CD4-positive, alpha-beta T cell treated with Interleukin-17A for 1 hour (primary cell): ENCODE data around the gene UMPS.
A peak's percentile ranks its signal among the peaks of the same experiment; 100 is the strongest.
"Not testable (repeated sequence)": the region's sequence is repeated elsewhere in the genome, so short reads cannot be mapped to it uniquely, and the experiment has no call there.

ENCODE experiments used
- DNase-seq: peaks from one replicate; pipeline ENCODE4 v3.0.0-alpha.2; 2020

The UMPS gene

GRCh38 chr3:124707656-124708062 lies 22.6 kb upstream of the UMPS start:
- no peak for DNase-seq

- DNase-seq, result no peak
These were observed 15.9 kb upstream of the UMPS start for GRCh38 chr3:124714223-124714853.

GRCh38 chr3:124722589-124722988 lies 7.7 kb upstream of the UMPS start:
- DNase-seq, result no peak

GRCh38 chr3:124730941-124731297 lies 667 bp downstream of the UMPS start:
- DNase-seq, result no peak

- no peak for DNase-seq
These were observed 1.5 kb downstream of the UMPS start for GRCh38 chr3:124731760-124732159.

GRCh38 chr3:124741027-124741426 lies 10.8 kb downstream of the UMPS start:
- DNase-seq, result no peak

- no peak for DNase-seq
These were observed 15.5 kb downstream of the UMPS start for GRCh38 chr3:124745756-124746155.

GRCh38 chr3:124747111-124747981 lies 17.1 kb downstream of the UMPS start:
- no peak for DNase-seq

- no peak for DNase-seq
These were observed 18.4 kb downstream of the UMPS start for GRCh38 chr3:124748560-124749198.

- DNase-seq, result not testable (repeated sequence)
These were observed 19.6 kb downstream of the UMPS start for GRCh38 chr3:124749877-124750276.

GRCh38 chr3:124751501-124751900 lies 21.2 kb downstream of the UMPS start:
- DNase-seq, result no peak

- DNase-seq, result no peak
These were observed 21.8 kb downstream of the UMPS start for GRCh38 chr3:124752051-124752450.

GRCh38 chr3:124757926-124758325 lies 27.7 kb downstream of the UMPS start:
- DNase-seq, result not testable (repeated sequence)

GRCh38 chr3:124758851-124759635 lies 28.8 kb downstream of the UMPS start:
- DNase-seq, result no peak

GRCh38 chr3:124759666-124760401 lies 29.6 kb downstream of the UMPS start:
- DNase-seq, result no peak

GRCh38 chr3:124760601-124761000 lies 30.3 kb downstream of the UMPS start:
- no peak for DNase-seq

GRCh38 chr3:124761250-124761796 lies 31.1 kb downstream of the UMPS start:
- peak; percentile 76 for DNase-seq

GRCh38 chr3:124761935-124762660 lies 31.8 kb downstream of the UMPS start:
- DNase-seq, result no peak

- DNase-seq, result no peak
These were observed 32.4 kb downstream of the UMPS start for GRCh38 chr3:124762661-124763011.

GRCh38 chr3:124763206-124763605 lies 33.0 kb downstream of the UMPS start:
- DNase-seq, result no peak

GRCh38 chr3:124763644-124764358 lies 33.5 kb downstream of the UMPS start:
- DNase-seq, result no peak
